ENCODE results near the gene ILDR1.

GRCh38 chr3:122064326-122064725 is 42.3 kb upstream of the ILDR1 start:
- no peak for TF ChIP-seq POLR2A (IDR thresholded peaks at IDR 0.05; ENCODE audit: low read depth, low read length)
- TF ChIP-seq POLR2AphosphoS5 (IDR thresholded peaks at IDR 0.05; ENCODE audit: low read depth, low read length) = no peak
- no peak for TF ChIP-seq PAX5 (IDR thresholded peaks at IDR 0.05; ENCODE audit: insufficient read depth, low read length, severe bottlenecking)
- no peak for TF ChIP-seq TAF1 (IDR thresholded peaks at IDR 0.05; ENCODE audit: low read depth, low read length)
- TF ChIP-seq SPI1 (IDR thresholded peaks at IDR 0.05; ENCODE audit: low read depth, low read length) = no peak
